GM21423 (cell line): Measurements from ENCODE around the gene GPALPP1.
"Not testable (repeated sequence)": the region's sequence is repeated elsewhere in the genome, so short reads cannot be mapped to it uniquely, and the experiment has no call there.

Source experiments
- ATAC-seq: cut with Tn5 transposase; IDR thresholded peaks from one replicate; pipeline ENCODE4 v1.9.1; 2021; ENCODE audit warnings: mild to moderate bottlenecking, moderate library complexity; ENCODE audit not compliant: unreplicated experiment

The GPALPP1 gene

DNA sequence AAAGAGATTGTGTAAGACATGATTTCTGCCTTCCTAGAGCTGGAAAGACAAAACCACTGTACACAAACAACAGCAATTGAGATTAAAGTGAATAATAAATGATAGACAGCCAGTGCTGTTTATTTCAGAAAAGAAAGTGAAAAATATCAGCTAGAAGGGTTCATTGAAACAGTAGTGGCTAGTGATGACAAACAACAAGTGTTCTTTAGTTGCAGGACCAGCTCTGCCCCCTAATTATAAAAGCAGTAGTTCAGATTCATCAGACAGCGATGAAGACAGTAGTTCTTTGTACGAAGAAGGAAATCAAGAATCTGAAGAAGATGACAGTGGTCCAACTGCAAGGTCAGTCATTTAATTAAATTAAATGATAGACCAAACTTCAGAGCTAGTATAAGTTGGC is 14.8 kb downstream of the GPALPP1 start:
- ATAC-seq = no peak

DNA sequence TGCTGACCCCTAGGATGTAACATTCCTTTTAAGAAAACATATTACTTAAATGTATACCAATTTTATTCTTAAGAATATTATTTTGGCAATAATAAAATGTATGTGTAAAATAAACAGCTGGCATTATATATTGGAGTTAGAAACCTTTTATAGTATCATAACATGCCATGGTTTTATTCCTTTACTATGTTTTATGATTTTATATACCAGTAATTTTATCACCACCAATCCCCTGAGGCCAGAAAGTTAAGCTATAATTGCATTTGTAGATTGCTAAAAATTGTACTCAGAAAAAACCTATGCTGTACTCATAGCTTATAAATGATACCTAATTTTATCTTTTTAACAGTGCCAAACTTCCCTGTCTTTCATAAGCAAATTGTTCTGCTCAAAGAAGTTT is 17.9 kb downstream of the GPALPP1 start:
- ATAC-seq = no peak

DNA sequence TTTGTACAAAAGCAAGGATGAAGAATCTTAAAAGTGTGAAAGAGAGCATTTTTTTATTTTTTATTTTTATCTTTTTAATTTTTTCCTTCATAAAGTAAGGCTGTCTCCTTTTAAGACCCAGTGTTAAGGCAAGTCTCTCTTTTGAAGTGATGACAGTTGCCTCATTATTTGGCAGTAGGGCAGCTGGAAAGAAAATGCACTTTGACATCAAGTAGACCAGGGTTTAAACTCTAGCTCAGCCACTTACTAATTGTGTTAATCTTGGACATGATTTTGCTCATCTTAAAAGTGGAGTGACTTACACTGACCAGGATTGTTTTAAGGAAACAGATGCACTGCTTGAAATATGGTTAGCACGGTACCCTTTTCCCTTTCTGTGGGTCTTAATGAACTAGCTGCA is 18.5 kb downstream of the GPALPP1 start:
- no peak for ATAC-seq

DNA sequence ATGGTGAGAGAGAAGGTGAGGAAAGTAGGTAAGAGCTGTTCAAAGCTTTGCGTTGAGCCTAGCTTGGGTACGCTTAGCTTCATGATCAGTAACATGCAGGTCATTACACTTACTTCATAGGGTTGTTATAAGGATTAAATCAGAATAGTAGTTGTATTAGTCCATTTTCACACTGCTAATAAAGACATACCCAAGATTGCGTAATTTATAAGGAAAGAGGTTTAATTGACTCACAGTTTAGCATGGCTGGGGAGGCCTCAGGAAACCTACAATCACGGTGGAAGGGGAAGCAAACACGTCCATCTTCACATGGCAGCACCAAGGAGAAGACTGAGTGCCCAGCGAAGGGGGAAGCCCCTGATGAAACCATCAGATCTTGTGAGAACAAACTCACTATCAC is 21.9 kb downstream of the GPALPP1 start:
- no peak for ATAC-seq

DNA sequence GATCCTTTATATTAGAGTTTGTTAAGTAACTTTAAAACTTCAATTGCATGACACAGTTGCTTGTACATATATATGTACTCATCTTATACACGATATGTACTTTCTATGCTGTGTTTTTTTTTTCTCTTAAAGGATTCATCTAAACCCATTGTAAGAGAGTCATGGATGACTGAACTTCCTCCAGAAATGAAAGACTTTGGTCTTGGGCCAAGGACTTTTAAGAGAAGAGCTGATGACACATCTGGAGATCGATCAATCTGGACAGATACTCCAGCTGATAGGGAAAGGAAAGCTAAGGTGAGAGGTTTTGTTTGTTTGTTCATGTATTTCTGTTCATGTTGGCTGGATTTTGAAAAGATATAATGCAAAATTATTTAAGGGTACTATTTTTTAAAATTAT is 26.0 kb downstream of the GPALPP1 start:
- ATAC-seq = no peak

DNA sequence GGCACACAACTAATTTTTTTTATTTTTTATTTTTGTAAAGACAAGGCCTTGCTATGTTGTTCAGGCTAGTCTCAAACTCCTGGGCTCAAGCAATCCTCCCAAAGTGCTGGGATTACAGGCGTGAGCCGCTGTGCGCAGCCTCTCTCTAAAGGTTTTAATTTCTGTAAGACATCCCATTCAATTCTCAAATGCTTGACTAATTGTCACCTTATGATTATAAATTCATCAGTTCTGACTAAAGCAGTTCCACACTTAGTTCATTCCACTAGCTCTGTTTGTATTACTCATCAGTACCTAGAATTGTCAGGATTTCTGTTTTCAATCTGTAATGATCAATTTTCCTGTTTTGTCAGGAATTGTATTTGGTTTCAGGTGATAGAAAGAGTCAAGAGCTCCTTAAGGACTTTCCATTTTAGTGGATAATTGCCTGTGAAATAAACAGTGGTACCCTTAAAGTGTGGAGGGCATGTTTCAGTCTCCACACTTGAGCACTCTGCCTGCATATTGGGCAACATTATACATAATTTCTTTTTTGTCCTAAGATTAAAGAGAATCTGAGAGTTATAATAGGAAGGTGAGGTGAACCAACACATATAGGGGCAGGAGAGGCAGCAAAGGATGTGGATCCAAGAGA is 27.6 kb downstream of the GPALPP1 start:
- no peak for ATAC-seq

DNA sequence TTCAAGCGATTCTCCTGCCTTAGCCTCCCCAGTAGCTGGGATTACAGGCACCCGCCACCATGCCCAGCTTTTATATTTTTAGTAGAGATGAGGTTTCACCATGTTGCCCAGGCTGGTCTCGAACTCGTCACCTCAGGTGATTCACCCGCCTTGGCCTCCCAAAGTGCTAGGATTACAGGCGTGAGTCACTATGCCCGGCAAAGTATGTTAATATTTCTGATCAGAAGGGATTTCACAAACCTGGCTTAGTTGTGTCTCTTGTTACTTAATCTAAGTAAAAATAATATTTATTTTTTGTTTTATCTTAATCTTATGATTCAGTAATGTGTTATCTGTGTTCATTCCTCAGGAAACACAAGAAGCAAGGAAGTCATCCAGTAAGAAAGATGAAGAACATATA is 30.6 kb downstream of the GPALPP1 start:
- ATAC-seq = not testable (repeated sequence)

DNA sequence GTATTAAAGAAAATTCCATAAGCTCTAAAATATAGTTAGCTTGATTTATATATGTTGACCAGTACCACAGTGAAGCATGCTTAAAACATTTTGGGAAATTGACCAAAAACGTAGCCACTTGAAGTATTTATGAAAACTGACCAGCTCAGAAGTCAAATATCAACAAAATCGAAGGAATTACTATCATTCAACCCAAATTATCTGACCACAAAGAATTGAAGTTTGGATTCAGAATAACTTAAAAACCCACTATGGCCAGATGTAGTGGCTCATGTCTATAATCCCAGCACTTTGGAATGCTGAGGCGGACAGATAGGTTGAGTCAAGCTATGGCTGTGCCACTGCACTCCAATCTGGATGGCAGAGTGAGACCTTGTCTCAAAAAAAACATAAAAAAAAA is 31.9 kb downstream of the GPALPP1 start:
- no peak for ATAC-seq

DNA sequence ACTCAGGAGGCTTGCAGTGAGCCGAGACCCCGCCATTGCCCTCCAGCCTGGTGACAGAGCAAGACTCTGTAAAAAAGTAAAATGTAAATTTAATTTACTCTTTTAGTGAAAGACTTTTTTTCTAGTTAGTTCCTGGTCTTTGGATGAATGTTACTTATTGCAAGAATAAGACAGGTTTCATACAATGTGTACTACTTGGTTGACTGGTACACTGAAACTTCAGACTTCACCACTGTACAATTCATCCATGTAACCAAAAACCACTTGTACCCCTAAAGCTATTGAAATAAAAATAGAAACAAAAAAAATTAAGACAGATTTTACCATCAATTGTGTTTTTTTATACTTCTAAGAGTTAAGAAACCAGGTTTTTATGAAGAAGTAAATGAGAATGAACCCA is 35.5 kb downstream of the GPALPP1 start:
- no peak for ATAC-seq

DNA sequence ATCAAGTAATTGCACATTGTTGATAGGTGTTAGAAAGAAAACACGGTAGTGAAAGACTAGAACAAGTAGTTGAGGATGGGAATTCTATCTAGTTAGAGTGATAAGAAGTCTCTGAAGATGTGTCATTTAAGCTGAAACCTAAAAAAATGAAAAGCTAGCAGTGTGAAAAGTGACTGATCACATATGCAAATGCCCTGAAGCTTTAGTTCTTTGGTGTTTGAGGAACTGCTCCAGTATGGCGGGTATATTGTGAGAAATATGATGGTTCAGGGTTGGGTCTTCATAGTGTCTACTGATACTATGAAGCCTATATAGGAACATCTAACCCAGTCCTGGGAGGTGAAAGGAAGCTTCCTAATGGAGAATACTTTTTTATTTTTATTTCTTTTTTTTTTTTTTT is 45.0 kb downstream of the GPALPP1 start:
- ATAC-seq = no peak

DNA sequence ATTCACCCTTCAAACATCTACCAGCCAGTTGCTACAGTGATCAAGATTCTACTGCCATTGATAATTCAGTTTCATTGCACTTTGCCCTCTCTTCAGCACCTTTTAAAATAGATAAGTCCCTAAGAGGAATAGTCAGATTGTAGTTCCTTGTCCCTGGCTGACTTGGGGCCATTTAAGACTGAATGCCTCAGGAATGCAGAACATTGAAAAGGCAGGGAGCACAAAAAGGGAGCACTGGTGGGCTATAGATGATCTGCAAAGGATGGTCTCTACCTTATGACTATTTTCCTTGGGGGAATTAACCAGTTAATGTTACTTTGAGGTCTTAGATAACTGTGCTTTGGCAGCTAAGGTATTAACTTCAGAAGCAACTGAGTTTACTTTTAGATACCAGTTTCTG is 46.9 kb downstream of the GPALPP1 start:
- no peak for ATAC-seq

DNA sequence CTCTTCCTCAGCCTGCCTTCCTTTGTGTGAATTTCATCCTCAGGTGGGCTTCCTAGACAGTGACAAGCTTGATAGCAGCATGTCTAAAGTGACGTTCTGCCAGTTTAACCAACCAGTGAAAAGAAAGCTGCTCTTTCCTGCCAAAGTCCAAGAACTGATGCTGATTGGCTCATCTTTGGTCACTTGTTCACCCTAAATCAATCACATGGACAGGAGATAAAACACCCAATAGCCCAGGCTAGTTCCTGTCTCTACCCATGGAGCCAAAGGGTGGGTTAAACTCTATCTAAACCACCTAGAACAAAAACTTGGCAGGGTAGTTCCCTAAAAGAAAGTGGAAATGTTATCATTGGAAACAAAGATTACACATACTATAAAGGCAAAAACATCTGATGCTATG is 50.8 kb downstream of the GPALPP1 start:
- no peak for ATAC-seq

DNA sequence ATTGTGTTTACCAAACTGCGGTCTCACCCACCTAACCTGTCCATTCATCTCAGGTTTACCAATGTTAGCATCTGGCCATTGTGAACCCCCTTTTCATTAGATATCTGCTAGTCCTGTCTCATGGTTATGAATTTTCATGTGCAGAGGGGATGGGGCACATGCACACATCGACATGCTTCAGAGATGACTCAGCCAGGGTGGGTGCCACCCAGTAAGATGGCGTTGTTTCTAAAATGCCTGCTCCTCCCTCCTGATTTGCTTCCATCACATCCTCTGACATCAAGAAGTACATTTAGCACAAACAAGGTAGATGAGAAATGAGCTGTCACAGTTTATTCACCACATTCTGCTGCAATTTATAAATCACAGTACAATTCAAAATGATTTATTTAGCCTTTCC is 51.3 kb downstream of the GPALPP1 start:
- no peak for ATAC-seq

DNA sequence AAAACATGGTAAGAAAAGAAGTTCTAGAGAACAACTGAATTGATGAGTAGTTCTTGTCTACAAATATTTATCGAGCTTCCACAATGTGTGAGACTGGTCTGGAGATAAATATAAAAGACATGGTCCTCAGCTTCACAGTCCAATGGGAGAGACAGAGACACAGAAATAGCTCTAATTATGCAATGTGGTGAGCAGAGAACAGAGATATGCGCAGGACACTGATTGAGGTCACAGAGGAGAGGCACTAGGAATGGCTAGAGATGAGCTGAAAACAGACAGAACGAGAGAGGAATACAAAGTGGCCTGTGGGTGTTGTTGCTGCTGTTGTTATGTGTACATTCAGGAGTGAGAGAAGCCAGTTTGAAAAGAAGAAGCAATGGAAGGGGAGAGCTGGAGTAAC is 53.2 kb downstream of the GPALPP1 start:
- no peak for ATAC-seq

DNA sequence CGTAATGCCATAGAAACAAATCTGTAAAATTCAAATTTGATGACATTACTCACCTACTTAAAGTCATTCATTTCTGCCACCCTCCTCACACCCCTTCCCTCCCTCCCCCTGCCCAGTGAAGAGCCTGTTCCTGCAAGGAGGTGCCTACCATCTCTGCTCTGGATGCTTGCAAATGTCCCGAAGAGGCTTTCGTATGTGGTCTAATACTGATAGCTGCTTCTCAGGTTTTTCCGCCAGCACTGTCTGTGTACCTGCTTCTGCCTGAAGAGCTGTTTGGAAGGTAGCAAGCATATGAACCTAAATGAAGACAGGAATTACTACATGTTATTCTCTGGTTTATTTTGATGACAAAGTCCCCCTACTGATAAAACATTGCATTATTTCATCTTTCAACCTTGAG is 57.1 kb downstream of the GPALPP1 start:
- no peak for ATAC-seq

DNA sequence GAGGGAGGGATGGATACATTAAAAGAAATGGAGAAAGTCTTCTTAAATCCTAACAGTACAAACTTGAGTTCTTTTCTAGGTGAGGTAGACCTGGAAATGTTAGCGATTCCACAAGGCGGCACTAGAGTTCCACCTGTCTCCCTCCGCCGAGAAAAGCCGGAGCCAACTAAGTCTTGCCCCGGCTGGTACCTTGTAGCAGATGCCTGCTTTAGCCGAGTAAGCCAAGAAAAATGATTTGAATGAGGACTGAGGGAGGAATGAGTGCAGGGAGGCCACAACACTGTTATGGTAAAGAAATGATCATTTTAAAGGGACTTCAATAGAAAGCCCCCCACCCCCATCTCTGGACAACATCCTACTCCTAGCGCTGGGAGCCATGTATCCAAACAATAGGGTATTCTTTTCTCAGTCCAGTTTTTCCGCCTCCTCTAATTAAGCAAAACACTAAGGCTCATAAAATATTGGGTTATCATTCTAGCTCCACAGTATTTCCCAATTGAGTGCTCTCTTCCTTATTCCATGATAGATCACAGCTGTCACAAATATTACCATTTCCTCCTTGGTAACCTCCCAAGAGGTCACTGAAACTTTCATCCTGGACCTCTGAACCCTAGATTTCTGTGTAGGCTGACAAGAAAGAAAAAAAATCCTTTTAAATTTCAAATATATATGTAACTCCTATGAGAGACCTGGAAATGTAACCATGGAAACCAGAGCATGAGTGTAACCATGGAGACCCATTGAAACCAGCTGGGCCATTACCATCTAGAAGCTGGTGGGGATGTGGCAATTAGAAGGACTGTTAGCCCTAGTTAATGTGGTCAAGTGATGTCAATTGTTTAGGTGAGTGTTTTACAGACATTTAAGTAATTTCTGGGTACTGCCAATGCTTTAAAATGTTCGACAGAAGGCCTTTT is 58.3 kb downstream of the GPALPP1 start:
- ATAC-seq = peak; percentile 71

DNA sequence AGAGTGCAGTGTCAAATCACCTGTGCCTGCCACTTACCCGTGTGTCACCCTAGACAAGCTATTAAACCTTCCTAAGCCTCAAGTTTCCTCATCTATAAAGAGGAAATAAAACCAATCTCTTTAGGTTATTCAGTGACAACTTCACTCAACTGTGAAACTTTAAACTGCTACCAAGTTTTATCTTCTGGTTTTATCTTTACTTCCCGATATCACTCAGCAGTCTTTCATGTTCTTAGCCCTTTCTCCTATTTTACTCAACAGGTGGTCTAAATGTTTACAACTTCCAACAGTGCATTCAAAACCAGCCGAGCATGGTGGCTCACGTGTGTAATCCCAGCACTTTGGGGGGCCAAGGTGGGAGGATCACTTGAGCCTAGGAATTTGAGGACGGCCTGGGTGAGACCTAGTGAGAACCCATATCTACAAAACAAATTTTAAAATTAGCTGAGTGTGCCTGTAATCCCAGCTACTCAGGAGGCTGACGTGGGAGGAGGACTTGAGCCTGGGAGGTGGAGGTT is 59.6 kb downstream of the GPALPP1 start:
- no peak for ATAC-seq

DNA sequence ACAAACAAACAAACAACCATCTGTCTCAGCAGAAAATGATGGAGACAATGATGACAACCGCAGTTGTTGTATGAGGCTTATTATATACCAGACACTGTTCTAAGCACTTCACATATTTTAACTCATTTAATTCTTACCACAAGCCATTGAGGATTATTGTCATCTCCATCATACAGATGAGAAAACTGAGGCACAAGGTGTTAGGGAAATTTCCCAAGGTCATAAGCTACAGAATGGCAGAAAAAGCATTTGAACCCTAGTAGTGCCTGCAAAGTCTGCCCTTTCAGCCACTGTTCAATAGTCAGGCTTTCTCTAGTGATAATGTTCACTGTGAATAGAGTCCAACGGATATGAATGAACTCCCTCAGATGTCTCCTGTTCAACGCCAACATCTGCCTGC is 60.1 kb downstream of the GPALPP1 start:
- no peak for ATAC-seq

DNA sequence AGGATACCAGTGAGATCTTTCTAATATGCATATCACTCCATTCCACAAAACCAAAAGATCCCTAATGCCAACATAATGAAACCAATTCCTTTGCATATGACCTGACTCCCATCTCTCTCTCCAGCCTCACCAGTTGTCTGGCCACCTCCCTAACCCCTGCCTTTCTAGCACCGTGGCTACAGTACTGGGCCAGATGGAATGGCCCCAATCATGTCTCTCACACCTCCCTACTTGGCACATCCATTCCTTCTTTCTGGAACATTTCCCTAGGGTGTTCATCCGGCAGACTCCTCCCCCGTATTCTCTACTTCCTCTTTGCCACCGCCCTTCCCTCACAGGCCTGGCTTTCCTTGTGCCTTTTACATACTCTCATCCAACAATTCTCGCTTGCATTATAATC is 62.0 kb downstream of the GPALPP1 start:
- ATAC-seq = no peak

DNA sequence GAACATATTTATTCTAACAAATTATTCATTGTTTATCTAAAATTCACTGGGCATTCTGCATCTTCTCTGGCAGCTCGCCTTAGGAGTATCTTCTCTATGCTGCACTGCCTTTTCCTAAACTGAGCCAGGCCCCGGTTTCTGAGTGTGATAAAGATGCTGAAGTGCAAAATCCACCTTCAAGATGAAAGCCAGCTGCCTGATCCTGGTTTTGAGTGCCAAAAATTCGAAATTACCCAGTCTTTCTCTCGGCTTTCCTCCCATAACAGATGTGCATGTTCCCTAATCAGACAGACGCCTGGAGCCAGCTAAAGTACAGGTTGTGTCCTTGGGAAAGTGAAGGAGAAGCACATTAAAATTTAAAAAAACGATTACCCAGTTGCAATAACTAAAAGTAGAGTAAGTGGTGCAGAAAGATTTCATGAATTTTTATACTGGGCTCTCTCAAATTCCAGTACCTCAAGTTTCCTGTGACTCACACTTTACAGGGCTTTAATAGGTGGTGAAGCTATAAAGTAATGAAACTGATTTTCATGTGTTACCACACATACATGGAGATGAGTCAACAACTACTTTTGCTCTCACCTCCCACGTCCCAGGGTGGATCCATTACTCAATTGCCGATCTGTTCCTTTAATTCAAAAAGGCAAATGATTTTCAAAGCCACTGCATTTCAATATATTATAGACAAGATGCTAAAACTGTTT is 66.0 kb downstream of the GPALPP1 start:
- peak; percentile 73 for ATAC-seq

DNA sequence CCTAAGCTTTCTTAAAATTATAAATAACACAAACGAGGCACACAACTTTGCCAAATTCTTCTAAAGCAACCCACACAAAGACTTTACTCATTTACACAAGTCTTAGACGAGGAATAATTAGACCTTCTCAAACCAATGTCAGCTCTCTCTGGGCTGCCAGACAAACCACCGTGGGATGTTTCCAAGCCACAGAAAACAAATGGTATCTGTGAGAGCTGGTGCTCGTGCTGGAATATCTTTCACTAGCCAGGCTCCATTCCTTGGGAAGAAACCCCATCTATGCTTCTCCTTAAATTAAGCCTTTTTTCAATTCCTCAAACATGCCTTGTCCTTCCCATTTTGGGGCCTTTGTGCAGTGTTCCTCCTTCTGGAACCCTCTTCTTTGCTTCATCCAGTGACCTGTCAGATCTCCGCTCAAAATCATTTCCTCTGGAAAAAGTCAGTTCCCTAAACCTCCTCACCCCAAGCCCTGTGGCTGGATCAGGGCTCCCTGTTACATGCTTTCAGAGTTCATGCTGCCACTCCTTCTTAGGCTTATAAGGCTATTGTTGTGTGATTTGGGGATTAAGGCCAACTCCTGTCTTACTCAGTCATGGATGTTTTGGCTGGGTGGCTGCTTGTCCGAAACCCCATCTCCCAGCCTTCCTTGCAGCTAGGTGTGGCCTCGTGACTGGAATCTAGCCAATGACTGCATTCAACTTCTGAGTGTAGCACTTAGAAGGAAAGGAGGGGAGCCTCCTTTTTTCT is 66.7 kb downstream of the GPALPP1 start:
- ATAC-seq = no peak
